ENCODE measurements around the gene FOXP1.

- TF ChIP-seq CTCF (IDR thresholded peaks at IDR 0.05) (no peak), EP300 (IDR thresholded peaks at IDR 0.05) (no peak)
Measured at GRCh38 chr3:71082833-71083232, 500.7 kb downstream of the FOXP1 start.
